Uterus (tissue), 4 donors: Measurements from ENCODE around the gene COL8A1. TPM values are rescaled to one million over a fixed set of nuclear protein-coding genes. Genes with fewer than 3 reads are reported as not detected.
"Not testable (repeated sequence)": the region's sequence is repeated elsewhere in the genome, so short reads cannot be mapped to it uniquely, and the experiment has no call there.

Experiments
- DNase-seq, 2 donors: peaks; one replicate each; pipeline ENCODE4 v3.0.0-alpha.2; 2019 to 2020
- H3K27ac ChIP-seq, 2 donors: fragments of 200-600 bp; sonication (generic); 1 replicate in 1 of 2; 2 replicates in 1 of 2; pipeline ENCODE4 v1.5.1; 2016 to 2018
- H3K27me3 ChIP-seq, 2 donors: fragments of 200-600 bp; sonication (generic); one replicate each; pipeline ENCODE4 v1.5.1; 2018 to 2019; ENCODE audit warnings: control low read depth in 1 of 2
- H3K36me3 ChIP-seq, 2 donors: fragments of 200-600 bp; sonication (generic); one replicate each; pipeline ENCODE4 v1.5.1; 2019; ENCODE audit warnings: control low read depth in 1 of 2
- H3K4me1 ChIP-seq, 2 donors: fragments of 200-600 bp; sonication (generic); one replicate each; pipeline ENCODE4 v1.5.1; 2018 to 2019; ENCODE audit warnings: control low read depth in 1 of 2
- H3K4me3 ChIP-seq, 2 donors: fragments of 200-600 bp; sonication (generic); 1 replicate in 1 of 2; 2 replicates in 1 of 2; pipeline ENCODE4 v1.5.1; 2018 to 2019; ENCODE audit warnings: mild to moderate bottlenecking in 1 of 2
- H3K9me3 ChIP-seq, 2 donors: fragments of 200-600 bp; sonication (generic); one replicate each; pipeline ENCODE4 v1.5.1; 2019; ENCODE audit warnings: control low read depth in 1 of 2
- CTCF ChIP-seq, 4 experiments: fragments of 200-600 bp in 2 of 4; fragments of 450-650 bp in 2 of 4; sonication (generic) in 2 of 4; IDR thresholded peaks; one replicate each; pipeline ENCODE4 v1.5.1; 2016 to 2019; ENCODE audit warnings: antibody characterized with exemption in 4 of 4, mild to moderate bottlenecking in 2 of 4, moderate library complexity in 1 of 4
- POLR2A ChIP-seq, 2 donors: fragments of 450-650 bp; IDR thresholded peaks; one replicate each; pipeline ENCODE4 v1.6.1; 2016; ENCODE audit warnings: antibody characterized with exemption in 2 of 2, mild to moderate bottlenecking in 1 of 2, moderate library complexity in 1 of 2
- intact Hi-C: fragments of 100-400 bp; cut with DNase I; formaldehyde crosslinking; loops from one replicate; pipeline ENCODE4 v1.15.1; 2023; ENCODE audit warnings: low total_unique reads
- total RNA-seq, 4 donors: library from RNA; depleted of rRNA in 3 of 4; stranded (reverse); fragments of >200 nt in 3 of 4; gene quantifications; one replicate each; pipeline versions ENCODE4 v1.1.0 to v1.2.4, GENCODE V29; 2014 to 2023
- donor health status: DM: yes; HTN: yes; CAD: no.

The COL8A1 gene
- total RNA-seq, 4 donors from 2014 or later, result 2.6 to 30.9 (median 18.0) TPM

GRCh38 chr3:99730870-99731269 lies 92.5 kb downstream of the COL8A1 start:
- no peaks in the 10 kb centered on the region for H3K27me3 ChIP-seq
- no peak overlapping the region for H3K27ac ChIP-seq
- H3K4me3 ChIP-seq, result no peak overlapping the region
- no peaks in the 10 kb centered on the region for H3K9me3 ChIP-seq
- H3K36me3 ChIP-seq, result no peaks in the 10 kb centered on the region
- intact Hi-C loops, result no loop called here
- no peaks in the 10 kb centered on the region for H3K4me1 ChIP-seq
- DNase-seq, result no peak
- TF ChIP-seq CTCF (IDR thresholded peaks at IDR 0.05) (no peak), POLR2A (IDR thresholded peaks at IDR 0.05) (no peak)

GRCh38 chr3:99731499-99731898 lies 93.1 kb downstream of the COL8A1 start:
- Histone ChIP-seq H3K27ac (no peak overlapping the region), H3K27me3 (no peaks in the 10 kb centered on the region), H3K9me3 (no peaks in the 10 kb centered on the region), H3K36me3 (no peaks in the 10 kb centered on the region), H3K4me3 (no peak overlapping the region), H3K4me1 (no peaks in the 10 kb centered on the region)
- TF ChIP-seq POLR2A (IDR thresholded peaks at IDR 0.05) (no peak), CTCF (IDR thresholded peaks at IDR 0.05) (no peak)
- intact Hi-C loops, result no loop called here
- no peak for DNase-seq

GRCh38 chr3:99740371-99740770 lies 102.0 kb downstream of the COL8A1 start:
- intact Hi-C loops, result not testable (repeated sequence)

DNA sequence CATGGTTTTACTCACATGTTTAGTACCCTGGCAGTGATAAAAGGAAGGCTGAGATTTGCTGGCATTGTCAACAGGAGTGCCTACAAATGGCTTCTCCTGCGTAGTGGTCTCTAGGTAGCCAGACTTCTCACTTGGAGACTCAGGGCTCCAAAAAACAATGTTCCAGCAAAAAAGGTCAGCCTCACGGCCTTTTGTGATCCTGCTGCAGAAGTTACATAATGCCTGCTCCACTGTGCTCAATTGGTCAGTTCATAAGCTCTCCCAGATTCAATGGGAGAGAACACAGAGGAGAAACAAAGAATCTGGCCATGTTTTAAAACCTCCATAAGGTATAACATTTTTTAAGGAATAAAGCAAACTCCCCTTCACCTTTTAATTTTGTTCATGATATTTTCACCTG lies 103.2 kb downstream of the COL8A1 start:
- no peak for DNase-seq
- TF ChIP-seq CTCF (IDR thresholded peaks at IDR 0.05) (no peak), POLR2A (IDR thresholded peaks at IDR 0.05) (no peak)
- Histone ChIP-seq H3K27ac (no peak overlapping the region), H3K27me3 (no peaks in the 10 kb centered on the region), H3K36me3 (no peaks in the 10 kb centered on the region), H3K4me3 (no peak overlapping the region), H3K9me3 (no peaks in the 10 kb centered on the region), H3K4me1 (no peaks in the 10 kb centered on the region)
- intact Hi-C loops, result no loop called here

More at GRCh38 chr3:99740371-99740770, 102.0 kb downstream of the COL8A1 start:
- not testable (repeated sequence) for DNase-seq, H3K27me3 ChIP-seq, H3K27ac ChIP-seq, H3K4me1 ChIP-seq, H3K36me3 ChIP-seq, H3K9me3 ChIP-seq, H3K4me3 ChIP-seq

GRCh38 chr3:99747915-99748314 lies 109.5 kb downstream of the COL8A1 start:
- intact Hi-C loops, result no loop called here
- Histone ChIP-seq H3K27me3 (no peaks in the 10 kb centered on the region), H3K9me3 (no peaks in the 10 kb centered on the region), H3K4me1 (no peaks in the 10 kb centered on the region), H3K4me3 (no peak overlapping the region), H3K36me3 (no peaks in the 10 kb centered on the region), H3K27ac (no peak overlapping the region)
- DNase-seq, result no peak
- TF ChIP-seq CTCF (IDR thresholded peaks at IDR 0.05) (no peak), POLR2A (IDR thresholded peaks at IDR 0.05) (no peak)

DNA sequence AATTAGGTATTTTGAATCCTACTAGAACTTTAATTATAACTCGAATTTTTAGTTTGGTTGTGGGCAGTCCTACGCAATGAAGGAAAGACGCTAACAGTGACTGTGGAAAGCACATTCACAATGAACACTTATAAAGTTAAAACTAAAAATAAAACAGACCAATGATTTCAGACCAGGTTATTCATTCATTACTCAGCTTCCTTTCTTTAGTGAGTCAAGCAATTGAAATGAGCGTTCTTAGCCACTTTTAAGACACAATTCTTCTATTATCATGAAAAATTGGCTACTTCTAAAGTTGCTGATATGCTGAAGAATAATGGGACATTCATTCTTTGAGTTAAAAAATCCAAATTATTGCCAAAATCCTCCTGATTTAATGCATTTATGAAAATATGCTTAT lies 113.3 kb downstream of the COL8A1 start:
- Histone ChIP-seq H3K9me3 (no peaks in the 10 kb centered on the region), H3K4me1 (no peaks in the 10 kb centered on the region), H3K27me3 (no peaks in the 10 kb centered on the region), H3K36me3 (no peaks in the 10 kb centered on the region), H3K27ac (no peak overlapping the region), H3K4me3 (no peak overlapping the region)
- no peak for TF ChIP-seq POLR2A (IDR thresholded peaks at IDR 0.05)
- no peak for TF ChIP-seq CTCF (IDR thresholded peaks at IDR 0.05)
- no peak for DNase-seq
- intact Hi-C loops, result no loop called here
